AML-193 (cell line): ENCODE data around the gene AJM1.
A peak's percentile ranks its signal among the peaks of the same experiment; 100 is the strongest.

ENCODE experiments used
- DNase-seq, 2 experiments: peaks; one replicate each; lab custom pipeline; 2025; lab: John Stamatoyannopoulos, UW

The AJM1 gene

GRCh38 chr9:136845465-136846260 is 3.4 kb downstream of the AJM1 start:
- no peak for DNase-seq

DNA sequence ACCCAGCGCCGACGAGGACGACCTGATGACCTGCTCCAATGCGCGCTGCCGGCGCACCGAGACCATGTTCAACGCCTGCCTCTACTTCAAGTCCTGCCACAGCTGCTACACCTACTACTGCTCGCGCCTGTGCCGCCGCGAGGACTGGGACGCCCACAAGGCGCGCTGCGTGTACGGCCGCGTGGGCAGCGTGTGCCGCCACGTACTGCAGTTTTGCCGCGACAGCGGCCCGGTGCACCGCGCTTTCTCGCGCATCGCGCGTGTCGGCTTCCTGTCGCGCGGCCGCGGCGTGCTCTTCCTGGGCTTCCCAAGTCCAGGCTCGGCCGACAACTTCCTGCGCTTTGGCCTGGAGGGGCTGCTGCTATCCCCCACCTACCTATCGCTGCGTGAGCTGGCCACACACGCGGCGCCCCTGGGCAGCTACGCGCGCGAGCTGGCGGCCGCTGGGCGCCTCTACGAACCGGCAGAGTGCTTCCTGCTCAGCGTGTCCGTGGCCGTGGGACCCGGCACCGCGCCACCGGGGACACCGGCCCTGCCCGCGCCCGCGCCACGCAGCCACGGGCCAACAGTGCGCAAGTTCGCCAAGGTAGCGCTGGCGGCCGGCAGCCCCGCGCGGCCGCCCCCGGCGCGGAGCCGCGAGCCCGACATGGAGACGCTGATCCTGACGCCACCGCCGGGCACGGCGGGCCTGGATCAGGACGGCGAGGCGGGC is 4.3 kb downstream of the AJM1 start:
- DNase-seq, result no peak

DNA sequence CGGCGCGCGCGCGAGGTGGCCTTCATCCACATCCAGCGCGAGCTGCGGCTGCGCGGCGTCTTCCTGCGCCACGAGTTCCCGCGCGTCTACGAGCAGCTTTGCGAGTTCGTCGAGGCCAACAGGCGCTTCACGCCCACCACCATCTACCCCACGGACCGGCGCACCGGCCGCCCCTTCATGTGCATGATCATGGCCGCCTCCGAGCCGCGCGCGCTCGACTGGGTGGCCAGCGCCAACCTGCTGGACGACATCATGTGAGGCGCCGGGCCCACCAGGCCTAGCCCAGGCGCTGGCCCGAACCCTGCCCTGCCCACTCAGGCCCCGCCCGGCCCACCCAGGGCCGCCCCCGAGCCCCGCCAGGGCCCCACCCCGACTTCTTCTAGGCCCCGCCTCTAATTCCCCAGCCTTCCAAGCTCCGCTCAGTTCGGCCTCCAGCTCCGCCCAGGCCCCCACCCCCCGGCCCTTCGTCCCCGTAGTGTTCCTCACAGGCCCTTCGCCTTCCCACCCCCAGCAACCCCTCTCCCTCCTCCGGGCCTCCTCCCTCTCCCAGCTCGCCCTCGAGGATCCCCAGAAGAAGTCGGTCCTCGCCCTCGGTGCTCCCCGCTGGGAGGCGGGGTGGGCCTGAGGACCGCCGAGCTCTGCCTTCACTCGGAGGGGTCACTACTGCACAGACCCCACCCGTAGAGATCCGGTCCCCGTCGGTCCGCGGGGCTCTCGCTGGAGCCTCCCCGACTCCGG is 5.0 kb downstream of the AJM1 start:
- peak; percentile 10 for DNase-seq

- DNase-seq, result peak; percentile 78 to 79
Measured at GRCh38 chr9:136847826-136848392, 5.6 kb downstream of the AJM1 start.

DNA sequence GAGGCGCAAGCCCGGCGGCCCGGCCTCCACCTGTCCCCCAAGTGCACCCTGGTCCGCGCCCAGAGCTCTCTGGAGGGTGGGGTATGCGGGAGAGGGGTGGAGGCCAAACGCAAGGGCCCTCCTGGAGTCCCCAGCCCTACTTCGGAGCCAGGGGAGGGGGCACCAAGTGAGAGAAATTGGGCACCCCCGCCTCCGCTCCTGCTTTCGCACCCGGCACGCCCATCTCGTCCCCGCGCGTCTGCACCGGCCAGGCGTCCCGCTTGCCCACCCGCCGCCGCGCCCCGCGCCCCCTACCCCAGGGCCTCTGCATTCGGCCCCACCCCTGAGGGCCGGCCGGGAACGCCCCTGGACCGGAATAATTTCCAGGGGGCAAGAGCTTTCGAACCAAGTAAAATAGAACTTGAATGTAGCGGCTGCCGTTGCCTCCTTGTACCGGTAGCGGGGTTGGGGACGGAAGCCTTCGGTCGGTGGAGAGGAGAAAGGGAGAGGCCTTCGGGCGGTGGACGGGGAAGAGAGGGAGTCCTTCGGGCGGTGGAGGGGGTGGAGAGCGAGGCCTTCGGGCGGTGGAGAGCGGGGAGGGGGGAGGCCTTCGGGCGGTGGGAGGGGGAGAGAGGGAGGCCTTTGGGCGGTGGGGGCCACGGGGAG is 6.2 kb downstream of the AJM1 start:
- DNase-seq, result peak; percentile 13 to 46

- DNase-seq, result peak; percentile 97
Measured at GRCh38 chr9:136849038-136849959, 7.0 kb downstream of the AJM1 start, which contains the start of gene PHPT1. Gene PHPT1 (plus strand): TSS chr9:136849409. CDS start chr9:136849431, 22 bp downstream.

- no peak for DNase-seq
Measured at GRCh38 chr9:136849960-136850865, 7.9 kb downstream of the AJM1 start.

GRCh38 chr9:136850866-136851775 is 8.8 kb downstream of the AJM1 start:
- no peak for DNase-seq

DNA sequence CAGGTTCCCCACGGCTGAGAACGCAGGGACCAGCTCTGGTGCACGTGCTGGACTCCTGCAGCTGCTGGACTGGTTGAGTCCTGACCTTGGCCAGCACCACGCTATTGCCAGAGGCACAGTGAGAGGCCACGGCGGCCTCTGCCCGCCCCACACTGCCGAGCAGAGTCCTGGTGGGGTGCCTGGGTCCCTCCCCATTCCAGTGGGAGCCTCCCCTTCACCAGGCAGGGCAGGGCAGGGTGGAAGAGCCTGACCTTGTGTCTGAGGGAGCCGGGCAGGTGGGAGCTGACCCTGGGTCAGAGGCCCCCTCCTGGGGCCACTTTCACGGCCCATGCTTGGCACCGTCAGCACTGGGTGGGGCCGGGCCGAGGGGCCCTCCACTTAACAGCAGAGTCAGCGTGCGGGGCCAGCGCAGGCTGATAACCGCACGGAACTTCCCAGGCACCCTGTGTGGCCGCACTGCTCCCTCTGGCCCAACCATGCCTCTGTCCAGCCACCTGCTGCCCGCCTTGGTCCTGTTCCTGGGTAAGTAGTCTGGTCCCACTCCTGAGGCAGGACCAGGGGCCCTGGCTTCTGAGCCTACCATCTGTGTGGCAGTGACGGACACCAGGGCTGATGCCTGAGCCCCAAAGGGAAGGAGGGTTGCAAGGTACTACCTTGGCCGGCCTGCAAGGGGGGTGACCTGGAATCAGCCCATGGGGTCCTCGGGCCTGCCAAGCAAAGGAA is 9.8 kb downstream of the AJM1 start, which contains the start of gene MAMDC4:
Gene MAMDC4 (plus strand): TSS at position 406 of the 723 bp plus-strand sequence. CDS start 71 bp downstream, at position 477.
- DNase-seq, result no peak

GRCh38 chr9:136852664-136853595 is 10.7 kb downstream of the AJM1 start:
- DNase-seq, result no peak

DNA sequence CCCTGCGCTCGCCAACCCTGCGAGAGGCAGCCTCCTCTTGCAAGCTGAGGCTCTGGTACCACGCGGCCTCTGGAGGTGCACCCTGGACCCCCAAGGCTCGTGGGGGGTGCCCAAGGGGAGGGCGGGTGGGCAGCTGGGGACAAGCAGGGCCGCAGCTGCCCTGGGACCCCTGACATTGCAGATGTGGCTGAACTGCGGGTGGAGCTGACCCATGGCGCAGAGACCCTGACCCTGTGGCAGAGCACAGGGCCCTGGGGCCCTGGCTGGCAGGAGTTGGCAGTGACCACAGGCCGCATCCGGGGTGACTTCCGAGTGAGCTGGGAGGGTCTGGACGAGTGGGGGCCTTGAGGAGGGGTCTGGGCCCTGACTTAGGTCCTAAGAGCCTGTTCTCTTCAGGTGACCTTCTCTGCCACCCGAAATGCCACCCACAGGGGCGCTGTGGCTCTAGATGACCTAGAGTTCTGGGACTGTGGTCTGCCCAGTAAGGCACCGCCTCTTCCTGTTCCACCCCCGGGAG is 11.4 kb downstream of the AJM1 start:
- no peak for DNase-seq

GRCh38 chr9:136854113-136854841 is 12.0 kb downstream of the AJM1 start:
- DNase-seq, result no peak

- no peak for DNase-seq
Measured at GRCh38 chr9:136854842-136855460, 12.7 kb downstream of the AJM1 start.

DNA sequence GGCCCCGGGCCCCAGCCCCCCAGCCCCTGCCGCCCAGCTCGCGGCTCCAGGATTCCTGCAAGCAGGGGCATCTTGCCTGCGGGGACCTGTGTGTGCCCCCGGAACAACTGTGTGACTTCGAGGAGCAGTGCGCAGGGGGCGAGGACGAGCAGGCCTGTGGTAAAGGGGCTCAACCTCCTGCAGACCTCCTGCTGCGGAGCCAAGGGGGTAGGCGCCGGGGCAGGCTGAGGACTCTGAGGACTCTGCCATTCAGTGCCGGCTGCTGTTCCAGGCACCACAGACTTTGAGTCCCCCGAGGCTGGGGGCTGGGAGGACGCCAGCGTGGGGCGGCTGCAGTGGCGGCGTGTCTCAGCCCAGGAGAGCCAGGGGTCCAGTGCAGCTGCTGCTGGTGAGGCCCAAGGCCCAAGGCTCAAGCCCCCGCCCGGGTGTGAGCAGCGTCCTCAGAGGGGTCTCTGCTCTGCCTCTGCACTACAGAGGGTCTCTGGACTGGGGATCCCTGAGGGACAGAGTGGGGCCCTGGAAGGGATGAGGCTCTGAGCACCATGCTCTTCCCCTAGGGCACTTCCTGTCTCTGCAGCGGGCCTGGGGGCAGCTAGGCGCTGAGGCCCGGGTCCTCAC is 13.3 kb downstream of the AJM1 start:
- DNase-seq, result no peak

- no peak for DNase-seq
Measured at GRCh38 chr9:136856079-136856476, 13.8 kb downstream of the AJM1 start.
